Measurements from ENCODE around the gene PPP5C. TPM values are rescaled to one million over a fixed set of nuclear protein-coding genes. Genes with fewer than 3 reads are reported as not detected.

Gene PPP5C
- total and polyA plus RNA-seq, 9 of the 15 experiments (the other 6 are each of a cell fraction or from before 2014, with no cell fraction given), result 1.9 to 166 (median 108) TPM

DNA sequence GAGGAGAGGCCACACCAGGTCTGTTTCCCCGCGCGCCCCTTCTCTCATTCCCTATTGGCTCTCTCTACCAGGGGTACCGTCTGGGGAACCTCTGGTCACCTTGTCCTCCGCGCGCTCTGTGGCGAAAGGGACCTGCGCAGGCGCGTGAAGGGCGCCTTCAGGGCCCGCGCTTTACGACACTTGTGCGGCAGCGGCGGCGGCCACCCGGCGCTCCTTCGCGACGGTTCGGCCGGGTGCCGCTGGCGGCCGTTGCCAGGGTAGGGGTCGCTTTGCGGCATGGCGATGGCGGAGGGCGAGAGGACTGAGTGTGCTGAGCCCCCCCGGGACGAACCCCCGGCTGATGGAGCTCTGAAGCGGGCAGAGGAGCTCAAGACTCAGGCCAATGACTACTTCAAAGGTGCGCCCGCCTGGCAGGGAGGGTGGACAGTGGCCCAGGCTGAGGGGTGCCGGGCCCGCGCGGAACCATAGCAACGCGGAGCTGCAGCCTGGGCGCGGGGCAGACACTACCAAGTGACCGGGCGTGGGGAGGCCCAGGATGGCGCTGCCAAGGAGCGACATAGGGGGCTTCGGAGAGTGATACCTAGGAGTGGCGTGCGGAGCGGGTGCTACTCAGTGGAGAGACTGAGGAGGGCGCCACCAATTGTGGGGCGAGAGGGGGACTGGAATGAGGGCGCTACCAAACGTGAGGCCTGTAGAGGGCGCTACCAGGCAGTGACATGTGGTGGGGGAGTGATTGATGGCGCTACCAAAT lies at the start of gene PPP5C (continued):
- peak; percentile 99 for TF ChIP-seq CTCFL (IDR thresholded peaks at IDR 0.05; ENCODE audit: borderline replicate concordance, insufficient read depth, low read depth, low read length, poor library complexity, severe bottlenecking)
- TF ChIP-seq ZNF12 (CRISPR knock-in tag; IDR thresholded peaks at IDR 0.05), result no peak
- TF ChIP-seq EGR1 (conservative IDR thresholded peaks at IDR 0.05), result peak; percentile 92
- no peak for TF ChIP-seq DLX4 (CRISPR knock-in tag; IDR thresholded peaks at IDR 0.05)
- peak; percentile 87 for TF ChIP-seq NBN (IDR thresholded peaks at IDR 0.05; ENCODE audit: low read depth)
- TF ChIP-seq ETS1 (conservative IDR thresholded peaks at IDR 0.05; ENCODE audit: control insufficient read depth, low read depth, low read length), result peak; percentile 63; the same call in 1 of the 2 replicates
- TF ChIP-seq, protein P1, sequence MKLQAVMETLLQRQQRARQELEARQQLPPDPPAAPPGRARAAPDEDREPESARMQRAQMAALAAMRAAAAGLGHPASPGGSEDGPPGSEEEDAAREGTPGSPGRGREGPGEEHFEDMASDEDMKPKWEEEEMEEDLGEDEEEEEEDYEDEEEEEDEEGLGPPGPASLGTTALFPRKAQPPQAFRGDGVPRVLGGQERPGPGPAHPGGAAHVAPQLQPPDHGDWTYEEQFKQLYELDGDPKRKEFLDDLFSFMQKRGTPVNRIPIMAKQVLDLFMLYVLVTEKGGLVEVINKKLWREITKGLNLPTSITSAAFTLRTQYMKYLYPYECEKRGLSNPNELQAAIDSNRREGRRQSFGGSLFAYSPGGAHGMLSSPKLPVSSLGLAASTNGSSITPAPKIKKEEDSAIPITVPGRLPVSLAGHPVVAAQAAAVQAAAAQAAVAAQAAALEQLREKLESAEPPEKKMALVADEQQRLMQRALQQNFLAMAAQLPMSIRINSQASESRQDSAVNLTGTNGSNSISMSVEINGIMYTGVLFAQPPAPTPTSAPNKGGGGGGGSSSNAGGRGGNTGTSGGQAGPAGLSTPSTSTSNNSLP (IDR thresholded peaks at IDR 0.05; ENCODE audit: borderline replicate concordance, low read depth, low read length), result no peak
- TF ChIP-seq THRA (IDR thresholded peaks at IDR 0.05), result no peak
- peak; percentile 53; the same call in 1 of the 2 replicates for TF ChIP-seq TCF7L2 (IDR thresholded peaks at IDR 0.05; ENCODE audit: low read depth, low read length)
- TF ChIP-seq SIN3B (IDR thresholded peaks at IDR 0.05; ENCODE audit: low read depth), result peak; percentile 63
- TF ChIP-seq TCF3 (CRISPR knock-in tag; IDR thresholded peaks at IDR 0.05), result no peak
- no peak for TF ChIP-seq CBX2 (IDR thresholded peaks at IDR 0.05; ENCODE audit: insufficient read depth, low read length, poor library complexity, severe bottlenecking)
- TF ChIP-seq ZNF436 (CRISPR knock-in tag; IDR thresholded peaks at IDR 0.05), result no peak
- TF ChIP-seq ARID4B (CRISPR knock-in tag; IDR thresholded peaks at IDR 0.05), result 0 out of 2 replicates have a peak, but pooled peaks have one; percentile 13
- peak; percentile 94 for TF ChIP-seq RBFOX2 (IDR thresholded peaks at IDR 0.05; ENCODE audit: low read depth, low read length)
